GM23338 (cell line): ENCODE measurements around the gene KCND2. TPM values are rescaled to one million over a fixed set of nuclear protein-coding genes. Genes with fewer than 3 reads are reported as not detected.

Source experiments
- ATAC-seq: fragments of 200-7000 bp; cut with Tn5 transposase; 3 replicates; pipeline ENCODE4 v1.9.1; 2020
- DNase-seq: peaks from one replicate; pipeline ENCODE4 v3.0.0-alpha.2; 2015; ENCODE audit warnings: low spot score
- H2AFZ ChIP-seq: fragments of 200-600 bp; sonication (generic); 2 replicates; pipeline ENCODE4 v1.8.0; 2016; ENCODE audit warnings: antibody characterized with exemption, mild to moderate bottlenecking, moderate library complexity
- H3F3A ChIP-seq: fragments of 200-600 bp; sonication (generic); replicated peaks from 2 replicates; pipeline ENCODE4 v1.8.0; 2017; ENCODE audit warnings: antibody characterized with exemption, mixed run types, low read depth
- H3K27ac ChIP-seq: fragments of 200-600 bp; sonication (generic); 2 replicates; pipeline ENCODE4 v1.6.1; 2016; ENCODE audit warnings: low read depth
- H3K27me3 ChIP-seq: fragments of 200-600 bp; sonication (generic); 2 replicates; pipeline ENCODE4 v1.8.0; 2016; ENCODE audit warnings: mild to moderate bottlenecking, mixed run types, moderate library complexity; ENCODE audit not compliant: insufficient read depth
- H3K36me3 ChIP-seq: fragments of 200-600 bp; sonication (generic); 2 replicates; pipeline ENCODE4 v1.8.0; 2016; ENCODE audit warnings: mild to moderate bottlenecking; ENCODE audit not compliant: insufficient read depth
- H3K4me1 ChIP-seq: fragments of 200-600 bp; sonication (generic); 2 replicates; pipeline ENCODE4 v1.8.0; 2016; ENCODE audit warnings: mild to moderate bottlenecking, moderate library complexity; ENCODE audit not compliant: insufficient read depth
- H3K4me2 ChIP-seq: fragments of 200-600 bp; sonication (generic); 2 replicates; pipeline ENCODE4 v1.7.1; 2017; ENCODE audit warnings: mixed run types
- H3K4me3 ChIP-seq: fragments of 200-600 bp; sonication (generic); 2 replicates; pipeline ENCODE4 v1.6.1; 2016; ENCODE audit warnings: mixed run types
- H3K79me2 ChIP-seq: fragments of 200-600 bp; sonication (generic); replicated peaks from 2 replicates; pipeline ENCODE4 v1.8.0; 2017; ENCODE audit warnings: mild to moderate bottlenecking; ENCODE audit not compliant: insufficient read depth
- H3K9me2 ChIP-seq: fragments of 200-600 bp; sonication (generic); 2 replicates; pipeline ENCODE4 v1.8.0; 2017; ENCODE audit not compliant: insufficient read depth
- H4K20me1 ChIP-seq: fragments of 200-600 bp; sonication (generic); replicated peaks from 2 replicates; pipeline ENCODE4 v1.8.0; 2017; ENCODE audit warnings: mild to moderate bottlenecking; ENCODE audit not compliant: insufficient read depth
- H3K27ac Mint-ChIP-seq: 2 replicates; pipeline ENCODE4 v1.8.0; 2020; ENCODE audit warnings: inconsistent platforms, mild to moderate bottlenecking, moderate library complexity, mixed read lengths
- H3K27me3 Mint-ChIP-seq: 3 replicates; pipeline ENCODE4 v1.8.0; 2022; ENCODE audit warnings: low read depth, mild to moderate bottlenecking, moderate library complexity, mixed read lengths, inconsistent platforms; ENCODE audit not compliant: insufficient read depth, poor library complexity
- H3K36me3 Mint-ChIP-seq: 3 replicates; pipeline ENCODE4 v1.8.0; 2021; ENCODE audit warnings: low read depth, mild to moderate bottlenecking, inconsistent platforms, moderate library complexity, mixed read lengths
- H3K4me1 Mint-ChIP-seq: 3 replicates; pipeline ENCODE4 v1.8.0; 2020; ENCODE audit warnings: mild to moderate bottlenecking, inconsistent platforms, mixed read lengths
- H3K4me3 Mint-ChIP-seq: 3 replicates; pipeline ENCODE4 v1.8.0; 2021; ENCODE audit warnings: moderate library complexity, mild to moderate bottlenecking, inconsistent platforms, mixed read lengths
- H3K9me3 Mint-ChIP-seq: 3 replicates; pipeline ENCODE4 v1.8.0; 2020; ENCODE audit warnings: moderate library complexity, mild to moderate bottlenecking, inconsistent platforms, mixed read lengths
- CREB1 ChIP-seq: fragments of 250-450 bp; sonication (Bioruptor Pico); IDR thresholded peaks from 2 replicates; pipeline ENCODE4 v1.5.0; 2020; ENCODE audit warnings: low read depth, mild to moderate bottlenecking, moderate library complexity
- EZH2 ChIP-seq: fragments of 200-600 bp; sonication (generic); IDR thresholded peaks from one replicate; pipeline ENCODE4 v1.8.0; 2017; ENCODE audit warnings: antibody characterized with exemption, mild to moderate bottlenecking, low read depth; ENCODE audit not compliant: unreplicated experiment
- EZH2phosphoT487 ChIP-seq: fragments of 200-600 bp; sonication (generic); IDR thresholded peaks from one replicate; pipeline ENCODE4 v1.8.1; 2018; ENCODE audit warnings: antibody characterized with exemption; ENCODE audit not compliant: unreplicated experiment
- JUNB ChIP-seq: IDR thresholded peaks from one replicate; pipeline ENCODE4 v1.6.1; 2016; ENCODE audit warnings: antibody characterized with exemption; ENCODE audit not compliant: unreplicated experiment
- NANOG ChIP-seq: IDR thresholded peaks from 2 replicates; pipeline ENCODE4 v1.6.1; 2016; ENCODE audit warnings: antibody characterized with exemption, borderline replicate concordance
- POLR2AphosphoS5 ChIP-seq: IDR thresholded peaks from 2 replicates; pipeline ENCODE4 v1.6.1; 2016; ENCODE audit warnings: antibody characterized with exemption, low read depth
- STAT1 ChIP-seq: IDR thresholded peaks from one replicate; pipeline ENCODE4 v1.6.1; 2016; ENCODE audit warnings: antibody characterized with exemption; ENCODE audit not compliant: unreplicated experiment
- ZNF114 ChIP-seq: fragments of 250-450 bp; sonication (Bioruptor Pico); IDR thresholded peaks from 2 replicates; pipeline ENCODE4 v1.5.0; 2020; ENCODE audit warnings: mild to moderate bottlenecking, moderate library complexity
- ZNF331 ChIP-seq: fragments of 250-450 bp; sonication (Bioruptor Pico); IDR thresholded peaks from 2 replicates; pipeline ENCODE4 v1.5.0; 2020; ENCODE audit warnings: low read depth, mild to moderate bottlenecking, moderate library complexity
- polyA plus RNA-seq: library from polyadenylated mRNA; unstranded; fragments of >200 nt; fragmentation: Nextera tagmentation; extraction: Ambion mirVana; gene quantifications from 2 replicates; pipeline ENCODE4 v1.2.1, GENCODE V29; 2016
- total RNA-seq: library from RNA; depleted of rRNA; stranded (reverse); fragments of >200 nt; shearing (Covaris generic); gene quantifications from 2 replicates; pipeline ENCODE4 v1.2.3, GENCODE V29; 2014
- TF ChIP-seq, protein P1 (sequence below): fragments of 250-450 bp; sonication (Bioruptor Pico); IDR thresholded peaks from 2 replicates; pipeline ENCODE4 v1.5.0; 2020; ENCODE audit warnings: mild to moderate bottlenecking, moderate library complexity
- TF ChIP-seq, protein P2 (sequence below): IDR thresholded peaks from 2 replicates; pipeline ENCODE4 v1.6.1; 2016; ENCODE audit warnings: antibody characterized with exemption
- TF ChIP-seq, protein P3 (sequence below): IDR thresholded peaks from one replicate; pipeline ENCODE4 v1.6.1; 2018; ENCODE audit warnings: antibody characterized with exemption; ENCODE audit not compliant: unreplicated experiment
- TF ChIP-seq, protein P4 (sequence below), 2 experiments: fragments of 200-600 bp in 1 of 2; sonication (generic) in 1 of 2; conservative IDR thresholded peaks; 2 replicates each; pipeline versions ENCODE4 v1.5.1 to v1.6.1; 2016 to 2017; ENCODE audit warnings: antibody characterized with exemption in 2 of 2, low read depth in 2 of 2, mild to moderate bottlenecking in 2 of 2, moderate library complexity in 1 of 2

KCND2 gene
- total and polyA plus RNA-seq, 2 experiments from 2014 or later: 7.1 to 15.6 TPM

DNA sequence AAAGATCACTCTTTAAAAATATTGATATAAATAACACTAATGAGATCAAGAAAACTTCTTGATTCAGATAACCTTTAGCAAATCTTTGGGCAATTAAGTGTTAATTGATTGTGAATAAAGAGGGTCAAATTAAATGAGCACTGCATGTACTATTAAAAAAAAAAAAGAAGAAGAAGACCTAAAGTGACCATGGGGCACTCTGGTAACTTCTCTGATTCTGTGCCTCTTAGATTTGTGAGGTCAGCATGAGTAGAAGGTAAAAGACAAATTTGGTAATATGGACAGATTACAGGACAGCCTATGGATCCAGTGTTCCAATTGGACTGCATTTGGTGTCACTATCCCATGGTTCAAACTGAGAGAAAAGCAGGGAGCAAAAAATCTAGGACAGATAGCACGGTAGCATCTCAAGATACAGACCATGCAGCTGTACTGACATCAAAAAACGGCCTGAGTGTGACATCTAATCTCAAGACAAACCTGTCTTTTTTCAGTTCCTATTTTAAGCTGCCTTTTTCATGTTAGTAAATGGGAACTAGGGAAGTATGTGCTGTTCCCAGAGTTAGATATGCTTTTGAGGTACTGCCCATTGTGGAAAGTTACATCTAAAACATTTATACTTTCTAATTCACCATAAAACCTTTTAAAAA, 128.0 kb downstream of the KCND2 start:
- ATAC-seq: no peak
- no peaks in the 10 kb centered on the region for H3K9me3 Mint-ChIP-seq
- no peak overlapping the region for H3K4me3 ChIP-seq
- H3K79me2 ChIP-seq: no peaks in the 10 kb centered on the region
- H3K9me2 ChIP-seq: no peaks in the 10 kb centered on the region
- H3K4me1 Mint-ChIP-seq: peaks cover 21% of the 10 kb centered on the region
- H2AFZ ChIP-seq: no peak overlapping the region
- peaks cover 3% of the 10 kb centered on the region for H3K27me3 Mint-ChIP-seq
- no peak overlapping the region for H3K27ac ChIP-seq
- no peaks in the 10 kb centered on the region for H3K36me3 Mint-ChIP-seq
- H3K27me3 ChIP-seq: no peaks in the 10 kb centered on the region
- H3K27ac Mint-ChIP-seq: no peak overlapping the region
- TF ChIP-seq EZH2phosphoT487 (no peak), POLR2AphosphoS5 (no peak), EZH2 (no peak), CREB1 (CRISPR knock-in tag) (no peak), STAT1 (no peak), ZNF331 (CRISPR knock-in tag) (no peak), NANOG (no peak), ZNF114 (CRISPR knock-in tag) (no peak), JUNB (no peak)
- TF ChIP-seq, protein P1, sequence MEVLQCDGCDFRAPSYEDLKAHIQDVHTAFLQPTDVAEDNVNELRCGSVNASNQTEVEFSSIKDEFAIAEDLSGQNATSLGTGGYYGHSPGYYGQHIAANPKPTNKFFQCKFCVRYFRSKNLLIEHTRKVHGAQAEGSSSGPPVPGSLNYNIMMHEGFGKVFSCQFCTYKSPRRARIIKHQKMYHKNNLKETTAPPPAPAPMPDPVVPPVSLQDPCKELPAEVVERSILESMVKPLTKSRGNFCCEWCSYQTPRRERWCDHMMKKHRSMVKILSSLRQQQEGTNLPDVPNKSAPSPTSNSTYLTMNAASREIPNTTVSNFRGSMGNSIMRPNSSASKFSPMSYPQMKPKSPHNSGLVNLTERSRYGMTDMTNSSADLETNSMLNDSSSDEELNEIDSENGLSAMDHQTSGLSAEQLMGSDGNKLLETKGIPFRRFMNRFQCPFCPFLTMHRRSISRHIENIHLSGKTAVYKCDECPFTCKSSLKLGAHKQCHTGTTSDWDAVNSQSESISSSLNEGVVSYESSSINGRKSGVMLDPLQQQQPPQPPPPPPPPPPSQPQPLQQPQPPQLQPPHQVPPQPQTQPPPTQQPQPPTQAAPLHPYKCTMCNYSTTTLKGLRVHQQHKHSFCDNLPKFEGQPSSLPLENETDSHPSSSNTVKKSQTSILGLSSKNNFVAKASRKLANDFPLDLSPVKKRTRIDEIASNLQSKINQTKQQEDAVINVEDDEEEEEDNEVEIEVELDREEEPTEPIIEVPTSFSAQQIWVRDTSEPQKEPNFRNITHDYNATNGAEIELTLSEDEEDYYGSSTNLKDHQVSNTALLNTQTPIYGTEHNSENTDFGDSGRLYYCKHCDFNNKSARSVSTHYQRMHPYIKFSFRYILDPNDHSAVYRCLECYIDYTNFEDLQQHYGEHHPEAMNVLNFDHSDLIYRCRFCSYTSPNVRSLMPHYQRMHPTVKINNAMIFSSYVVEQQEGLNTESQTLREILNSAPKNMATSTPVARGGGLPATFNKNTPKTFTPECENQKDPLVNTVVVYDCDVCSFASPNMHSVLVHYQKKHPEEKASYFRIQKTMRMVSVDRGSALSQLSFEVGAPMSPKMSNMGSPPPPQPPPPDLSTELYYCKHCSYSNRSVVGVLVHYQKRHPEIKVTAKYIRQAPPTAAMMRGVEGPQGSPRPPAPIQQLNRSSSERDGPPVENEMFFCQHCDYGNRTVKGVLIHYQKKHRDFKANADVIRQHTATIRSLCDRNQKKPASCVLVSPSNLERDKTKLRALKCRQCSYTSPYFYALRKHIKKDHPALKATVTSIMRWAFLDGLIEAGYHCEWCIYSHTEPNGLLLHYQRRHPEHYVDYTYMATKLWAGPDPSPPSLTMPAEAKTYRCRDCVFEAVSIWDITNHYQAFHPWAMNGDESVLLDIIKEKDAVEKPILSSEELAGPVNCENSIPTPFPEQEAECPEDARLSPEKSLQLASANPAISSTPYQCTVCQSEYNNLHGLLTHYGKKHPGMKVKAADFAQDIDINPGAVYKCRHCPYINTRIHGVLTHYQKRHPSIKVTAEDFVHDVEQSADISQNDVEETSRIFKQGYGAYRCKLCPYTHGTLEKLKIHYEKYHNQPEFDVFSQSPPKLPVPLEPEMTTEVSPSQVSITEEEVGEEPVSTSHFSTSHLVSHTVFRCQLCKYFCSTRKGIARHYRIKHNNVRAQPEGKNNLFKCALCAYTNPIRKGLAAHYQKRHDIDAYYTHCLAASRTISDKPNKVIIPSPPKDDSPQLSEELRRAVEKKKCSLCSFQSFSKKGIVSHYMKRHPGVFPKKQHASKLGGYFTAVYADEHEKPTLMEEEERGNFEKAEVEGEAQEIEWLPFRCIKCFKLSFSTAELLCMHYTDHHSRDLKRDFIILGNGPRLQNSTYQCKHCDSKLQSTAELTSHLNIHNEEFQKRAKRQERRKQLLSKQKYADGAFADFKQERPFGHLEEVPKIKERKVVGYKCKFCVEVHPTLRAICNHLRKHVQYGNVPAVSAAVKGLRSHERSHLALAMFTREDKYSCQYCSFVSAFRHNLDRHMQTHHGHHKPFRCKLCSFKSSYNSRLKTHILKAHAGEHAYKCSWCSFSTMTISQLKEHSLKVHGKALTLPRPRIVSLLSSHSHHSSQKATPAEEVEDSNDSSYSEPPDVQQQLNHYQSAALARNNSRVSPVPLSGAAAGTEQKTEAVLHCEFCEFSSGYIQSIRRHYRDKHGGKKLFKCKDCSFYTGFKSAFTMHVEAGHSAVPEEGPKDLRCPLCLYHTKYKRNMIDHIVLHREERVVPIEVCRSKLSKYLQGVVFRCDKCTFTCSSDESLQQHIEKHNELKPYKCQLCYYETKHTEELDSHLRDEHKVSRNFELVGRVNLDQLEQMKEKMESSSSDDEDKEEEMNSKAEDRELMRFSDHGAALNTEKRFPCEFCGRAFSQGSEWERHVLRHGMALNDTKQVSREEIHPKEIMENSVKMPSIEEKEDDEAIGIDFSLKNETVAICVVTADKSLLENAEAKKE (CRISPR knock-in tag): no peak
- TF ChIP-seq, protein P2, sequence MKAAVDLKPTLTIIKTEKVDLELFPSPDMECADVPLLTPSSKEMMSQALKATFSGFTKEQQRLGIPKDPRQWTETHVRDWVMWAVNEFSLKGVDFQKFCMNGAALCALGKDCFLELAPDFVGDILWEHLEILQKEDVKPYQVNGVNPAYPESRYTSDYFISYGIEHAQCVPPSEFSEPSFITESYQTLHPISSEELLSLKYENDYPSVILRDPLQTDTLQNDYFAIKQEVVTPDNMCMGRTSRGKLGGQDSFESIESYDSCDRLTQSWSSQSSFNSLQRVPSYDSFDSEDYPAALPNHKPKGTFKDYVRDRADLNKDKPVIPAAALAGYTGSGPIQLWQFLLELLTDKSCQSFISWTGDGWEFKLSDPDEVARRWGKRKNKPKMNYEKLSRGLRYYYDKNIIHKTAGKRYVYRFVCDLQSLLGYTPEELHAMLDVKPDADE: no peak
- TF ChIP-seq, protein P3, sequence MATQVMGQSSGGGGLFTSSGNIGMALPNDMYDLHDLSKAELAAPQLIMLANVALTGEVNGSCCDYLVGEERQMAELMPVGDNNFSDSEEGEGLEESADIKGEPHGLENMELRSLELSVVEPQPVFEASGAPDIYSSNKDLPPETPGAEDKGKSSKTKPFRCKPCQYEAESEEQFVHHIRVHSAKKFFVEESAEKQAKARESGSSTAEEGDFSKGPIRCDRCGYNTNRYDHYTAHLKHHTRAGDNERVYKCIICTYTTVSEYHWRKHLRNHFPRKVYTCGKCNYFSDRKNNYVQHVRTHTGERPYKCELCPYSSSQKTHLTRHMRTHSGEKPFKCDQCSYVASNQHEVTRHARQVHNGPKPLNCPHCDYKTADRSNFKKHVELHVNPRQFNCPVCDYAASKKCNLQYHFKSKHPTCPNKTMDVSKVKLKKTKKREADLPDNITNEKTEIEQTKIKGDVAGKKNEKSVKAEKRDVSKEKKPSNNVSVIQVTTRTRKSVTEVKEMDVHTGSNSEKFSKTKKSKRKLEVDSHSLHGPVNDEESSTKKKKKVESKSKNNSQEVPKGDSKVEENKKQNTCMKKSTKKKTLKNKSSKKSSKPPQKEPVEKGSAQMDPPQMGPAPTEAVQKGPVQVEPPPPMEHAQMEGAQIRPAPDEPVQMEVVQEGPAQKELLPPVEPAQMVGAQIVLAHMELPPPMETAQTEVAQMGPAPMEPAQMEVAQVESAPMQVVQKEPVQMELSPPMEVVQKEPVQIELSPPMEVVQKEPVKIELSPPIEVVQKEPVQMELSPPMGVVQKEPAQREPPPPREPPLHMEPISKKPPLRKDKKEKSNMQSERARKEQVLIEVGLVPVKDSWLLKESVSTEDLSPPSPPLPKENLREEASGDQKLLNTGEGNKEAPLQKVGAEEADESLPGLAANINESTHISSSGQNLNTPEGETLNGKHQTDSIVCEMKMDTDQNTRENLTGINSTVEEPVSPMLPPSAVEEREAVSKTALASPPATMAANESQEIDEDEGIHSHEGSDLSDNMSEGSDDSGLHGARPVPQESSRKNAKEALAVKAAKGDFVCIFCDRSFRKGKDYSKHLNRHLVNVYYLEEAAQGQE: no peak
- TF ChIP-seq, protein P4, sequence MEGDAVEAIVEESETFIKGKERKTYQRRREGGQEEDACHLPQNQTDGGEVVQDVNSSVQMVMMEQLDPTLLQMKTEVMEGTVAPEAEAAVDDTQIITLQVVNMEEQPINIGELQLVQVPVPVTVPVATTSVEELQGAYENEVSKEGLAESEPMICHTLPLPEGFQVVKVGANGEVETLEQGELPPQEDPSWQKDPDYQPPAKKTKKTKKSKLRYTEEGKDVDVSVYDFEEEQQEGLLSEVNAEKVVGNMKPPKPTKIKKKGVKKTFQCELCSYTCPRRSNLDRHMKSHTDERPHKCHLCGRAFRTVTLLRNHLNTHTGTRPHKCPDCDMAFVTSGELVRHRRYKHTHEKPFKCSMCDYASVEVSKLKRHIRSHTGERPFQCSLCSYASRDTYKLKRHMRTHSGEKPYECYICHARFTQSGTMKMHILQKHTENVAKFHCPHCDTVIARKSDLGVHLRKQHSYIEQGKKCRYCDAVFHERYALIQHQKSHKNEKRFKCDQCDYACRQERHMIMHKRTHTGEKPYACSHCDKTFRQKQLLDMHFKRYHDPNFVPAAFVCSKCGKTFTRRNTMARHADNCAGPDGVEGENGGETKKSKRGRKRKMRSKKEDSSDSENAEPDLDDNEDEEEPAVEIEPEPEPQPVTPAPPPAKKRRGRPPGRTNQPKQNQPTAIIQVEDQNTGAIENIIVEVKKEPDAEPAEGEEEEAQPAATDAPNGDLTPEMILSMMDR (conservative IDR thresholded peaks at IDR 0.05; ENCODE audit: low read depth in 2 of 2): no peak
- H3K4me3 Mint-ChIP-seq: no peak overlapping the region
- DNase-seq: no peak
- H3K4me2 ChIP-seq: no peak overlapping the region
- no peaks in the 10 kb centered on the region for H4K20me1 ChIP-seq
- H3F3A ChIP-seq: no peaks in the 10 kb centered on the region
- no peaks in the 10 kb centered on the region for H3K36me3 ChIP-seq
- H3K4me1 ChIP-seq: peaks cover 12% of the 10 kb centered on the region
